T-helper 1 cell treated with Interleukin-12 subunit alpha and Interleukin-12 subunit beta and Interleukin-4 antibody, amounts not matched to agents 30 μg/mL and 1 μg/mL, for 36 hours (primary cell): ENCODE measurements around the gene OPN1MW3.
A peak's percentile ranks its signal among the peaks of the same experiment; 100 is the strongest.
"Not testable (repeated sequence)": the region's sequence is repeated elsewhere in the genome, so short reads cannot be mapped to it uniquely, and the experiment has no call there.

ENCODE experiments used
- H3K27ac Mint-ChIP-seq: one replicate; pipeline ENCODE4 v1.8.0; 2021; ENCODE audit warnings: mild to moderate bottlenecking, mixed read lengths
- H3K27me3 Mint-ChIP-seq: one replicate; pipeline ENCODE4 v1.8.0; 2021; ENCODE audit warnings: low read depth, mixed read lengths
- H3K36me3 Mint-ChIP-seq: one replicate; pipeline ENCODE4 v1.8.0; 2021; ENCODE audit warnings: low read depth, mixed read lengths
- H3K4me1 Mint-ChIP-seq: one replicate; pipeline ENCODE4 v1.8.0; 2021; ENCODE audit warnings: low read depth, mixed read lengths
- H3K4me3 Mint-ChIP-seq: one replicate; pipeline ENCODE4 v1.8.0; 2021; ENCODE audit warnings: mild to moderate bottlenecking, moderate library complexity, mixed read lengths
- H3K9me3 Mint-ChIP-seq: one replicate; pipeline ENCODE4 v1.8.0; 2021; ENCODE audit warnings: mixed read lengths

OPN1MW3 gene

DNA sequence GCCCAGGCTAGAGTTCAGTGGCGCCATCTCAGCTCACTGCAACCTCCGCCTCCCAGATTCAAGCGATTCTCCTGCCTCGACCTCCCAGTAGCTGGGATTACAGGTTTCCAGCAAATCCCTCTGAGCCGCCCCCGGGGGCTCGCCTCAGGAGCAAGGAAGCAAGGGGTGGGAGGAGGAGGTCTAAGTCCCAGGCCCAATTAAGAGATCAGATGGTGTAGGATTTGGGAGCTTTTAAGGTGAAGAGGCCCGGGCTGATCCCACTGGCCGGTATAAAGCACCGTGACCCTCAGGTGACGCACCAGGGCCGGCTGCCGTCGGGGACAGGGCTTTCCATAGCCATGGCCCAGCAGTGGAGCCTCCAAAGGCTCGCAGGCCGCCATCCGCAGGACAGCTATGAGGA lies at the start of gene OPN1MW3:
TSS of gene OPN1MW3 (plus strand) at position 301 of the 400 bp plus-strand sequence. CDS start at position 339, 38 bp downstream.
- not testable (repeated sequence) for H3K4me3 Mint-ChIP-seq, H3K4me1 Mint-ChIP-seq, H3K27me3 Mint-ChIP-seq, H3K36me3 Mint-ChIP-seq, H3K27ac Mint-ChIP-seq, H3K9me3 Mint-ChIP-seq

DNA sequence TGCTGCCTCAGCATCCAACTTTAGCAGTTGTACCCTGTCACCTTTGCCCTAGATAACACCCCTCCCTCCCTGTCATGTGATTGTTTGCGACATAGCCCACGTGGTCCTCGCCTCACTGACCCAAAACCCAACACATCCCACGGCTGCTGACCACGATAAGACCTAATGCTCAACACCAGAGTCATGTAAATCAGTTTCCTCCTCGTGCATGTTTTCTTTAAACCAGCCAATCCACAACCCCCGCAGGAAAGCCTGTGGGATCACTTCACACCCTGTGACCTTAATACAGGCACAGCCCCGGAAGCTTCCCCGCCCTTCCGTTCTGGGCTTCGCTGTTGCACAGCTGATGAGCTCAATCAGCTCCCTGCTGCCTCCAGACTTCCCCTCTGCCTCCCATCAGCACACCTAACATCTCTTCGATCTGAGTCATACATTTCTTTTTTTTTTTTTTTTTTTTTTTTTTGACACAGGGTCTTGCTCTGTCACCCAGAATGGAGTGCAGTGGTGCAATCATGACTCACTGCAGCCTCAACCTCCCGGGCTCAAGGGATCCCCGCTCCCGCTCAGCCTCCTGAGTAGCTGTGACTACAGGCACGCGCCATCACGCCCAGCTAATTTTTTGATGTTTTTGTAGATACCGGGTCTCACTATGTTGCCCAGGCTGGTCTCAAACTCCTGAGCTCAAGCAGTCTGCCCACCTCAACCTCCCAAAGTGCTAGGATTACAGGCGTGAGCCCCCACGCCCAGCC lies 47.5 kb upstream of the OPN1MW3 start:
- not testable (repeated sequence) for H3K27me3 Mint-ChIP-seq, H3K9me3 Mint-ChIP-seq, H3K4me1 Mint-ChIP-seq, H3K4me3 Mint-ChIP-seq, H3K36me3 Mint-ChIP-seq
- H3K27ac Mint-ChIP-seq, result peak overlapping the region; percentile 57

DNA sequence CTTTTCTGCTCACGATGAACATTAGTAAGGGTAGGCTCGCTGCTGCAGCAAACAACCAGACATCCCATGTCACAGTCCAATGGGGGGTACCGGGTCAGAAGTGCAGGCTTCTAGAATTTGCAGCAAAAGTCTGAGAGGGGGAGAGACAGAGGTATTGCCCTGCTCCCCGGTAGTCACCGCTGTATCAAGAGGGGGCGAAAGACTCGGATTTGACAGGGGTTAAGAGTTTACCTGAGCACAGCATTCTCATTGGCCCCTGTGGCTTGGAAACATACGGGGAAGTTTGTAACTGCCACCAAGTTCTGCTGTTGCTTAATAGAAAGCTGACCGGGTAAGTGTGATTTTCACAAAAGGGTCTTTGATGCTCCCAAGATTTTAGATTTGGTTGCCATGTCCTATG lies 46.3 kb upstream of the OPN1MW3 start:
- not testable (repeated sequence) for H3K27me3 Mint-ChIP-seq, H3K4me1 Mint-ChIP-seq, H3K36me3 Mint-ChIP-seq, H3K9me3 Mint-ChIP-seq, H3K4me3 Mint-ChIP-seq, H3K27ac Mint-ChIP-seq

DNA sequence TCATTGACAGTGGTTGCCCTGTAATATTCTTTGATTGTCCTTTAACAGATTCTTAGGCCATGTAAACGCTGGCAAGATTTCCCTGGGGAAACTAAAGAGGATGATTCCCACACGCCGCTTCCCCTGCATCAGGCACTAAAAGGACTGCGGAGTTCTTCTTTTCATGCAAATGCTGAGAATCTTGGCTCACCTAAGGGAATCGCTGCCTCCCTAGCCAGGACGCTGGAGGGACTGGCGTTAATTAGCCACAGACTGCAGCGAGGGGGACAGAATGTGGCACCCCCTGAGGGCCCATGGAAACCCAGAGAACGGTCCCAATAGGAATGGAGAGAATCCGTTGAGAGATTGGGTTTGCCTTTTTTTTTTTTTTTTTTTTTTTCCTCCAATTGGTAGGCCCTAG lies 45.9 kb upstream of the OPN1MW3 start:
- not testable (repeated sequence) for H3K4me1 Mint-ChIP-seq, H3K36me3 Mint-ChIP-seq, H3K9me3 Mint-ChIP-seq, H3K27me3 Mint-ChIP-seq, H3K27ac Mint-ChIP-seq, H3K4me3 Mint-ChIP-seq

DNA sequence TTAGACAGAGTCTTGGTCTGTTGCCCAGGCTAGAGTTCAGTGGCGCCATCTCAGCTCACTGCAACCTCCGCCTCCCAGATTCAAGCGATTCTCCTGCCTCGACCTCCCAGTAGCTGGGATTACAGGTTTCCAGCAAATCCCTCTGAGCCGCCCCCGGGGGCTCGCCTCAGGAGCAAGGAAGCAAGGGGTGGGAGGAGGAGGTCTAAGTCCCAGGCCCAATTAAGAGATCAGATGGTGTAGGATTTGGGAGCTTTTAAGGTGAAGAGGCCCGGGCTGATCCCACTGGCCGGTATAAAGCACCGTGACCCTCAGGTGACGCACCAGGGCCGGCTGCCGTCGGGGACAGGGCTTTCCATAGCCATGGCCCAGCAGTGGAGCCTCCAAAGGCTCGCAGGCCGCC lies 37.9 kb upstream of the OPN1MW3 start, which contains the start of gene OPN1MW2:
TSS of gene OPN1MW2 (plus strand) at position 301 of the 400 bp plus-strand sequence. CDS start at position 361, 60 bp downstream.
- H3K4me1 Mint-ChIP-seq, H3K4me3 Mint-ChIP-seq, H3K27me3 Mint-ChIP-seq, H3K27ac Mint-ChIP-seq, H3K36me3 Mint-ChIP-seq, H3K9me3 Mint-ChIP-seq: not testable (repeated sequence)

DNA sequence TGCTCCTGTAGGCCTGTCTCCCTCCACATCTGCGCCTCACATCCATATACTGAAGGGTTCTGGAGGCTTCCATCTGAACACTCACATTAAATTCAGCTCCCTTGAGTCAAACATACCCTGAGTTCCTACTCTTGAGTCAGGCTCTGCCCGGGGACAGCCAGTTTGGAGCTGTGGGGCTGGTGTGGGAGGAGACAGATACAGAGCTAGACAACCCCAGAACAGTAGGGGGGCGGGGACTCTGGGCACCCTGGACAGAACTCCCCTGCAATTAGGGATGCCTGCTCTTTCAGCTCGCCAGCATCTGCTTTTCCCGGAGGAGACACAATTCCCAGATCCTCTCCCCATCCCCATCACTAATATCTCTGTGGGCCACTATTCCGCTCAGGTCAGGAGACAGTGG lies 32.1 kb upstream of the OPN1MW3 start:
- not testable (repeated sequence) for H3K4me3 Mint-ChIP-seq

DNA sequence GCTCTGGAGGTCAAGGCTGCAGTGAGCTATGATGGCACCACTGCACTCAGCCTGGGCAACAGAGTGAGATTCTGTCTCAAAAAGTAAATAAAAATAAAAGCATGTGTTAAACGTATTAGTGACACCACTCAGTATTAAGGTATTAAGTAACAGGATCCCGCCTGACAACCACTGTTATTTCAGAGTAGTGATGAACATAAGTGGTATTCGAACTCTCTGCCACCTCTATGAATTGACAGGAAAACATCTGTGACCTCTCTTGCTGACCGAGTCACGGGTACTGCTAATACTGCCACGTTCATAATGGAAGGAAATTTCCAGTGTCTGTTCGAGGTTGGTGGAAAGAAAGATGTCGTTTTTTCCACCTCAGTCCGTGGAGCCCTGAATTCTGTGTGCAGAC lies 30.7 kb upstream of the OPN1MW3 start:
- not testable (repeated sequence) for H3K9me3 Mint-ChIP-seq, H3K27ac Mint-ChIP-seq, H3K27me3 Mint-ChIP-seq, H3K4me3 Mint-ChIP-seq, H3K36me3 Mint-ChIP-seq, H3K4me1 Mint-ChIP-seq

More for the DNA sequence above, 32.1 kb upstream of the OPN1MW3 start:
- H3K27me3 Mint-ChIP-seq, H3K9me3 Mint-ChIP-seq, H3K36me3 Mint-ChIP-seq, H3K27ac Mint-ChIP-seq, H3K4me1 Mint-ChIP-seq: not testable (repeated sequence)

DNA sequence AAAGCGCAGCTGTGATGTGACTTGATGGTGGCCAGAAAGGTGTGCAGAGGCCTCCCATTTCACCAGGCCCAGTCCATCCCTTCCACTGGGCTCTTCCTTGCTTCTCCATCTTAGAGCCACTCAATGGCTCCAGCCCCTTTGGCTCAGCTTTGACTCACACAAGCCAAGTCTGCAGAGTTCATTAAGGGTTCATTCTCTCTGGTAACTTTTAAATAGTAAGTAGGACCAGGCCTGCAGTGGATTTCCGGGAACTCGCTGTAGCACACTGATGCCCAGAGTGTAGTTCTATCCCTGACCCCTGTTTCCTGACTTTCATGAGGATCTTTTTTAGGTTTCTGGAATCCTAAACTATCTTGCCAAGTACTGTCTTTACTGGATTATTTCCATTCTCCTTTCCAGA lies 25.9 kb upstream of the OPN1MW3 start:
- not testable (repeated sequence) for H3K36me3 Mint-ChIP-seq, H3K27me3 Mint-ChIP-seq, H3K9me3 Mint-ChIP-seq, H3K27ac Mint-ChIP-seq, H3K4me1 Mint-ChIP-seq, H3K4me3 Mint-ChIP-seq

DNA sequence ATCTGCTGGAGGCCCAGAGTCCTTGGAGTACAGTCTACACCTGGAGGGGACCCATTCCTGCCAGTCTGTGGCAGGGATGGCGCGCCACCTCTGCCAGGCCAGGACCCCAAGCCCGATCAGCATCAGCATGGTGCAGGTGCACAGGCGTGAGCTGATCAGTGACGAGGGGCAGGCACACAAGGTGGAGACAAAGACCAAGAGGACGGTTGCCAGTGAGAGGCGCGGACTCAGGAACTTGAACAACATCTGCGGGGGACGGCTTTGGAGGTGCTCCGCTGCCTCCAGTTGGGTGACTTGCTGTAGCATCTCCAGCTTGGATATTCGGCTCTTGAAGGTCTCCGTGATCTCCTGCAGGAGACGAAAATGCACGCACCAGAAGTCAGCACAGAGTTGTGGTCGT lies 23.8 kb upstream of the OPN1MW3 start:
- not testable (repeated sequence) for H3K27ac Mint-ChIP-seq, H3K27me3 Mint-ChIP-seq, H3K4me3 Mint-ChIP-seq, H3K9me3 Mint-ChIP-seq, H3K4me1 Mint-ChIP-seq, H3K36me3 Mint-ChIP-seq

DNA sequence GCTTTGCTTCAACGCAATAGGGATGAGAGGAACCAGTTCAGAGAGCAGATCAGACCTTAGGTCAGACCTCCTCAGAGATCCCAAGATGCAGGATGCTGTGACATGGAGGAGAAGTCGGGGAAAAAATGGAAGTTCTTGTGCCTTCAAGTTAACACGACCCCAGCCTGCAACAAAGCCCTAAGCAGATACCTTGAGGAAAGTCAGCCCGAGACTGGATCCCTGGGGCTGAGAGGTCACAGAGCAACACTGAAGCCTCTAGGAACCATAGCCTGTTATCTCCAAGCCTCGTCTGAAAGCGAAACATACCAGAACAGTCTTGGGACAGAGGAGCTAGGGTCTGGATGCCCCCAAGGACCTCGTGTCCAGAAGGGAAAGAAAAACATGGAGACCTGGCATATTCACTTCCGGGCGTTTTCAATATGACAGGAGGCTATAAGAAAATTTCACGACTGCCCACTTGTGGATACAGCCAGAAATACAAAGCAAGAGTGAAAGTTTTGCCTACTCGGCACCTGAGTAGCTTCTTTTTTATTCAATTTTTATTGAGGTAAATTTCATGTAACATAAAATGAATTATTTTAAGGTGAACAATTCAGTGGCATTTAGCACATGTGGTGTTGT lies 18.3 kb upstream of the OPN1MW3 start:
- not testable (repeated sequence) for H3K27me3 Mint-ChIP-seq, H3K9me3 Mint-ChIP-seq, H3K36me3 Mint-ChIP-seq, H3K4me3 Mint-ChIP-seq, H3K4me1 Mint-ChIP-seq, H3K27ac Mint-ChIP-seq

DNA sequence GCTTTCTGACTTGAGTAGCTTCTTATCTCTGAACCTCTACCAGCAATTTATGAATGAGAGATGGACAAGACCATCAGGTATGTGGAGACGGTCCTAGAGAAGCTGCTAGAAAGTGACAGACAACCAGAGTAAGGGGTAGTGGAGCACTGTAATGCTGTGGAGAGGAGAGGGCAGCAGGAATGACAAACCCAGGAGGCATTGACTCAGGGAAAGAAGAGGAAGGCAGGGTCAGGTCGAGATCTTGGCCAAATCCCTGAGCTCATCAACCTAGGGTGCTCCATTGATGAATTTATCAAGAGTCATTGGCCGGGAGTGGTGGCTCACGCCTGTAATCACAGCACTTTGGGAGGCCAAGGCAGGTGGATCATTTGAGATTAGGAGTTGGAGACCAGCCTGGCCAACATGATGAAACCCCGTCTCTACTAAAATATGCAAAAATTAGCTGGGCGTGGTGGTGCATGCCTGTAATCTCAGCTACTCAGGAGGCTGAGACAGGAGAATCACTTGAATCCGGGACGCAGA lies 17.3 kb upstream of the OPN1MW3 start:
- H3K27me3 Mint-ChIP-seq, H3K36me3 Mint-ChIP-seq, H3K27ac Mint-ChIP-seq, H3K9me3 Mint-ChIP-seq, H3K4me1 Mint-ChIP-seq, H3K4me3 Mint-ChIP-seq: not testable (repeated sequence)

DNA sequence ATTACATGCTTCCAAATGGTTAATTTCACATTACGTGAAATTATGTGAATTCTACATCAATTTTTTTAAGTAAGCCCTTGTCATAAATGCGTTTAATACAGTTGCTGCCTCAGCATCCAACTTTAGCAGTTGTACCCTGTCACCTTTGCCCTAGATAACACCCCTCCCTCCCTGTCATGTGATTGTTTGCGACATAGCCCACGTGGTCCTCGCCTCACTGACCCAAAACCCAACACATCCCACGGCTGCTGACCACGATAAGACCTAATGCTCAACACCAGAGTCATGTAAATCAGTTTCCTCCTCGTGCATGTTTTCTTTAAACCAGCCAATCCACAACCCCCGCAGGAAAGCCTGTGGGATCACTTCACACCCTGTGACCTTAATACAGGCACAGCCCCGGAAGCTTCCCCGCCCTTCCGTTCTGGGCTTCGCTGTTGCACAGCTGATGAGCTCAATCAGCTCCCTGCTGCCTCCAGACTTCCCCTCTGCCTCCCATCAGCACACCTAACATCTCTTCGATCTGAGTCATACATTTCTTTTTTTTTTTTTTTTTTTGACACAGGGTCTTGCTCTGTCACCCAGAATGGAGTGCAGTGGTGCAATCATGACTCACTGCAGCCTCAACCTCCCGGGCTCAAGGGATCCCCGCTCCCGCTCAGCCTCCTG lies 9.9 kb upstream of the OPN1MW3 start:
- peak overlapping the region; percentile 68 for H3K27ac Mint-ChIP-seq
- not testable (repeated sequence) for H3K27me3 Mint-ChIP-seq, H3K36me3 Mint-ChIP-seq, H3K4me3 Mint-ChIP-seq, H3K9me3 Mint-ChIP-seq, H3K4me1 Mint-ChIP-seq

DNA sequence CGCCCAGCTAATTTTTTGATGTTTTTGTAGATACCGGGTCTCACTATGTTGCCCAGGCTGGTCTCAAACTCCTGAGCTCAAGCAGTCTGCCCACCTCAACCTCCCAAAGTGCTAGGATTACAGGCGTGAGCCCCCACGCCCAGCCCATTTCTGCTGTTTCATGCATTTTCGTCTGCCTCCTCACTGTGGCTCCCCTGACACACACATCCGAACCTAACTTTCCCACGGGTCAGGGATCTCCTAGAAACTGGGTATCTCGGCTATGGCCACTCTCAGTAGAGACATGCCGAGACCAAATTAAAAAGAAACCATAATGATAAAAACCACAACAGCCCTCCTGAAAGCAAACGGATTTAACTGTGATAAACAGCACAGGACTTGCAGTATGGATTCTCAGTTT lies 9.3 kb upstream of the OPN1MW3 start:
- H3K36me3 Mint-ChIP-seq, H3K27me3 Mint-ChIP-seq, H3K4me1 Mint-ChIP-seq, H3K9me3 Mint-ChIP-seq, H3K4me3 Mint-ChIP-seq, H3K27ac Mint-ChIP-seq: not testable (repeated sequence)

DNA sequence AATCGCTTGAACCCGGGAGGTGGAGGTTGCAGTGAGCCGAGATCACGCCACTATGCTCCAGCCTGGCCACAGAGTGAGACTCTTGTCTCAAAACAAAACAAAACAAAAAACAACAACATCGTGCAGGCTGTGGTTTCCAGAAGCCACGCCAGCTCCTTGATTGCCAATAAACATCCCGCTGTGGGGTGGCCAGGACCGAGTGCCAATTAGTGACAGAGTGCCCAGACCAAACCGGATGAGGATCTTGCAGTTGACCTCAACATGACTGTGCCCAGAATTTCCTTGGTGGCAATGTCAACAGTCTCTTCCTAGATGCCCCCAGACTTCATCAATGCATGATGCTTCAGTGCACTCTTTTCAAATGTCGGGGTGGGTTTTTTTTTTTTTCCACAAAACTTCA lies 1.3 kb downstream of the OPN1MW3 start:
- not testable (repeated sequence) for H3K9me3 Mint-ChIP-seq, H3K27me3 Mint-ChIP-seq, H3K4me1 Mint-ChIP-seq, H3K36me3 Mint-ChIP-seq, H3K4me3 Mint-ChIP-seq, H3K27ac Mint-ChIP-seq

DNA sequence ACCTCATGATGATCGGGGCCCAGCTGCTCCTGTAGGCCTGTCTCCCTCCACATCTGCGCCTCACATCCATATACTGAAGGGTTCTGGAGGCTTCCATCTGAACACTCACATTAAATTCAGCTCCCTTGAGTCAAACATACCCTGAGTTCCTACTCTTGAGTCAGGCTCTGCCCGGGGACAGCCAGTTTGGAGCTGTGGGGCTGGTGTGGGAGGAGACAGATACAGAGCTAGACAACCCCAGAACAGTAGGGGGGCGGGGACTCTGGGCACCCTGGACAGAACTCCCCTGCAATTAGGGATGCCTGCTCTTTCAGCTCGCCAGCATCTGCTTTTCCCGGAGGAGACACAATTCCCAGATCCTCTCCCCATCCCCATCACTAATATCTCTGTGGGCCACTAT lies 5.7 kb downstream of the OPN1MW3 start:
- not testable (repeated sequence) for H3K27ac Mint-ChIP-seq, H3K27me3 Mint-ChIP-seq

More for the DNA sequence above, 5.7 kb downstream of the OPN1MW3 start:
- not testable (repeated sequence) for H3K4me3 Mint-ChIP-seq, H3K4me1 Mint-ChIP-seq, H3K9me3 Mint-ChIP-seq, H3K36me3 Mint-ChIP-seq
